Fibroblast of villous mesenchyme (primary cell): Measurements from ENCODE around the gene ZSCAN25. TPM values are rescaled to one million over a fixed set of nuclear protein-coding genes. Genes with fewer than 3 reads are reported as not detected.
A peak's percentile ranks its signal among the peaks of the same experiment; 100 is the strongest.

Experiments used
- DNase-seq: peaks from one replicate; pipeline ENCODE4 v3.0.0-alpha.2; 2010; ENCODE audit warnings: low read depth
- H3K4me3 ChIP-seq: 2 replicates; pipeline ENCODE4 v1.5.1; 2011; ENCODE audit warnings: low read depth, mild to moderate bottlenecking, low read length
- CTCF ChIP-seq: IDR thresholded peaks from 2 replicates; pipeline ENCODE4 v1.5.1; 2012; ENCODE audit warnings: low read depth, mild to moderate bottlenecking, low read length; ENCODE audit not compliant: insufficient read depth
- total RNA-seq: library from RNA; depleted of rRNA; stranded (reverse); fragments of >200 nt; gene quantifications from 2 replicates; pipeline ENCODE4 v1.2.3, GENCODE V29; 2012

The ZSCAN25 gene
- total RNA-seq, 1 donor: 13.4 TPM

- DNase-seq: no peak
- no peak overlapping the region for H3K4me3 ChIP-seq
- TF ChIP-seq CTCF: no peak
Measured at GRCh38 chr7:99672573-99672972, 55.8 kb downstream of the ZSCAN25 start.

- H3K4me3 ChIP-seq: no peak overlapping the region
- no peak for TF ChIP-seq CTCF
- no peak for DNase-seq
Measured at GRCh38 chr7:99674995-99675742, 58.4 kb downstream of the ZSCAN25 start.

- TF ChIP-seq CTCF: no peak
- DNase-seq: no peak
- H3K4me3 ChIP-seq: no peak overlapping the region
Measured at GRCh38 chr7:99677013-99677647, 60.4 kb downstream of the ZSCAN25 start.

GRCh38 chr7:99677648-99678045, 60.9 kb downstream of the ZSCAN25 start:
- DNase-seq: no peak
- no peak for TF ChIP-seq CTCF
- H3K4me3 ChIP-seq: no peak overlapping the region

- no peak for TF ChIP-seq CTCF
- peak; percentile 46 for DNase-seq
- no peak overlapping the region for H3K4me3 ChIP-seq
Measured at GRCh38 chr7:99679032-99679399, 62.3 kb downstream of the ZSCAN25 start.

GRCh38 chr7:99679400-99680191, 62.9 kb downstream of the ZSCAN25 start, which contains the start of gene CYP3A5:
Gene CYP3A5, minus strand, starts transcription at chr7:99679996. Its CDS starts 100 bp downstream, at chr7:99679896.
- TF ChIP-seq CTCF: no peak
- H3K4me3 ChIP-seq: no peak within 1 kb of the TSS

More at GRCh38 chr7:99679400-99680191, 62.9 kb downstream of the ZSCAN25 start, which contains the start of gene CYP3A5:
- DNase-seq: peak; percentile 36

Other genes starting within 250 kb of the ZSCAN25 start
- gene ARPC1B, start 242.2 kb upstream of the ZSCAN25 start, total RNA-seq: 186 and 241 TPM in 2 replicates
- gene PDAP1, start 208.3 kb upstream of the ZSCAN25 start, total RNA-seq: 34.5 and 38.0 TPM in 2 replicates
- 101 and 170 TPM in 2 replicates for gene BUD31, start 208.0 kb upstream of the ZSCAN25 start, total RNA-seq
- 7.7 and 8.2 TPM in 2 replicates for gene PTCD1, start 178.1 kb upstream of the ZSCAN25 start, total RNA-seq
- 33.8 and 38.4 TPM in 2 replicates for gene CPSF4, start 178.0 kb upstream of the ZSCAN25 start, total RNA-seq
- gene ATP5MF, start 150.8 kb upstream of the ZSCAN25 start, total RNA-seq: 190 and 573 TPM in 2 replicates
- 9.3 and 11.7 TPM in 2 replicates for gene ZNF789, start 144.1 kb upstream of the ZSCAN25 start, total RNA-seq
- 22.5 and 30.2 TPM in 2 replicates for gene ZNF394, start 116.7 kb upstream of the ZSCAN25 start, total RNA-seq
- gene ZKSCAN5, start 112.3 kb upstream of the ZSCAN25 start, total RNA-seq: 11.6 and 17.7 TPM in 2 replicates
- 5.5 and 9.5 TPM in 2 replicates for gene FAM200A, start 64.8 kb upstream of the ZSCAN25 start, total RNA-seq
- 75.7 and 88.5 TPM in 2 replicates for gene ZNF655, start 58.3 kb upstream of the ZSCAN25 start, total RNA-seq
- 0.43 and 1.6 TPM in 2 replicates for gene TMEM225B, start 18.7 kb upstream of the ZSCAN25 start, total RNA-seq
- gene CYP3A5, start 63.0 kb downstream of the ZSCAN25 start, total RNA-seq: under 0.01 and 0.43 TPM in 2 replicates
- gene CYP3A7, start 118.2 kb downstream of the ZSCAN25 start, total RNA-seq: not detected in 2 replicates
- not detected in 2 replicates for gene CYP3A4, start 167.2 kb downstream of the ZSCAN25 start, total RNA-seq
- gene CYP3A43, start 211.1 kb downstream of the ZSCAN25 start, total RNA-seq: not detected in 2 replicates